CD4-positive, alpha-beta T cell treated with Interleukin-6 at 100 ng/mL for 8 hours (primary cell): ENCODE data around the gene RFTN1.
A peak's percentile ranks its signal among the peaks of the same experiment; 100 is the strongest.

Experiments
- DNase-seq: peaks from one replicate; pipeline ENCODE4 v3.0.0-alpha.2; 2020; ENCODE audit warnings: mixed read lengths, low spot score

RFTN1 gene

DNA sequence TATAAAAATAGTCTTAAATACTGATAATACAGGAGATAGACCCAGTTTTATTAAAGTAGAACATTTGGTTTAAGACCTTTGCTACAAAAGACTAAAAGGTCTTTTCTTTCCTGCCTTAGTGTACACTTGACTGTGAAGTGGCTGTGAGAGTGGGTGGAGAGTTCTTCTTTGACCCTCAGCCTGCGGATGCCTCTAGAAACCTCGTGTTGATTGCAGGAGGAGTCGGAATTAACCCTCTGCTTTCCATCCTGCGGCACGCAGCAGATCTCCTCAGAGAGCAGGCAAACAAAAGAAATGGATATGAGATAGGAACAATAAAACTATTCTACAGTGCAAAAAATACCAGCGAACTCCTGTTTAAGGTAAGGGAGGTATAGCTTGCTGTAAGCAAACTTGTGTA is 212.0 kb downstream of the RFTN1 start:
- DNase-seq, result peak; percentile 50

DNA sequence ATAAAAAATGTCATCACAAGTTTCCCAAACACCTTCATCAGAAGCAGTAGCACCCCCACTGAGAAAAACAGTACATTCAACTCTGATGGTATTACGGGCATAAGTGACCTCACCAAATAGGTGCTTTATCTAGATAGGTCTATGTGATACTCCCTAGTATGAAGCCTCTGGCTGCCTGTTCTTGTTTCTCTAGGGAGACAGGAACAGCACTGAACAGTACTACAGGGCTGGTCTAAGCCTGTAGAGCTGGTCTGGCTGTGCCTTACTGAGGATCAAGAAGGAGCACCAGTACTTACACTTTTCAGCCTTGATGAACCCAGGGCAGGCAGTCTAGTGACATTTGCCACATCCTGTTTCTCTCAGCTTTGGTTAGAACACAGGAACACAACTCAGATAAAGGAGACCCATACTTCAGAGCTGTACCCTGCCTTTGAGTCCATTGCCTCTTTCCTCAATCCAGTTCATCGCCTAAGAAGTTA is 212.6 kb downstream of the RFTN1 start:
- DNase-seq, result peak; percentile 79

DNA sequence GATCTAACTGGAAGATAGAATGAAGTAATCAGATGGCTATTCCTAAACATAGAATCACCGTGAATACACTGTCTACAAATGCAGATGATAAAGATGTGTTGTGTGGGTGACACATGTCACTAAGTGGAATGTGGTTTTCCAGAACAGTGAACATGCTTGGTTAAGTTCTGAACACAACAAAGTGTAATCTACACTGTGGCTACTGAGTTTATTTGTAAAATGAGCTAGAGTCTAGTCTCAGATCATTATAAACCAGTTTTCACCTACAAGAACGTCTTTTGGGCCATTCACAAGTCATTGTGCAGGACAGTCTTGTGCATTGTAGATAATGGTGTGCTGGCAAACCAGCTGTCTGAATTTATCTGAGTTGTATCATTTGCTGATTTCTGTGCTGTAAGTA is 213.2 kb downstream of the RFTN1 start:
- DNase-seq, result peak; percentile 40

DNA sequence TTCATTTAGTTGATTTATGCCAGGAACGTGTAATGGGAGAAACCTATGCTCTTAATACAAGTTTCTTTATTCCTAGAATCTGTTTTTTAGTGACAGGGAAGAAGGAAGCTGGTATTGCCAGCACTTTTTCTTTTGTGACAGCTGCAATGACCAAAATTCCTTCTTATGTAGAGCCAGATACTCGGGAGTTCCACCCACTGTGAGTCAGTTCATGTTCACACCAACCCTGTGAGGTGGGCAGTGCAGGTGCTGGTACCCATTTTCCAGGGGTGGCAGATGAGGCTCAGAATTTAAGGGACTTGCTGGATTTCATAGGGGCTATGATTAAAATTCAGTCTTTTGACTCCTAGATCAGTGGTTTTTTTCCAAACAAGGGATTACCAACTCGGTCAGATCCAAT is 213.8 kb downstream of the RFTN1 start:
- DNase-seq, result no peak

DNA sequence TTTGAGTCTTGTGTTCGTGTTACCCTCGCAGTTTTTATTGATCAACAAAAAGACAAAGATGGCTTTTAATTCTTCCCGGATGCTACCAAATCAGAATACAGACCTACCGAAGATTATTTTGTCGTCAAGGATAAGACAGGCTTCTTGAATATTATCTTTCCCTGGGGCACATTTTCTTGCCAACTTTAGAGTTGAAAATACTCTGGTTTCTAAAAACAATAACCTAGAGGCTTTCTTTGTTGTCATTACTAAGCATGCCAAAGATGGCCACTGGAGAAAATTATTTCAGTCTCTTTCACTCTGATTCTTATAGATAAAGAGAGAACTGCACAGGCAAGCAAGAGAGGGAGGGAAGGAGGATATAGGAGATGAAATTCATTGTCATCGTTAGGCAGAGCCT is 214.6 kb downstream of the RFTN1 start:
- no peak for DNase-seq

DNA sequence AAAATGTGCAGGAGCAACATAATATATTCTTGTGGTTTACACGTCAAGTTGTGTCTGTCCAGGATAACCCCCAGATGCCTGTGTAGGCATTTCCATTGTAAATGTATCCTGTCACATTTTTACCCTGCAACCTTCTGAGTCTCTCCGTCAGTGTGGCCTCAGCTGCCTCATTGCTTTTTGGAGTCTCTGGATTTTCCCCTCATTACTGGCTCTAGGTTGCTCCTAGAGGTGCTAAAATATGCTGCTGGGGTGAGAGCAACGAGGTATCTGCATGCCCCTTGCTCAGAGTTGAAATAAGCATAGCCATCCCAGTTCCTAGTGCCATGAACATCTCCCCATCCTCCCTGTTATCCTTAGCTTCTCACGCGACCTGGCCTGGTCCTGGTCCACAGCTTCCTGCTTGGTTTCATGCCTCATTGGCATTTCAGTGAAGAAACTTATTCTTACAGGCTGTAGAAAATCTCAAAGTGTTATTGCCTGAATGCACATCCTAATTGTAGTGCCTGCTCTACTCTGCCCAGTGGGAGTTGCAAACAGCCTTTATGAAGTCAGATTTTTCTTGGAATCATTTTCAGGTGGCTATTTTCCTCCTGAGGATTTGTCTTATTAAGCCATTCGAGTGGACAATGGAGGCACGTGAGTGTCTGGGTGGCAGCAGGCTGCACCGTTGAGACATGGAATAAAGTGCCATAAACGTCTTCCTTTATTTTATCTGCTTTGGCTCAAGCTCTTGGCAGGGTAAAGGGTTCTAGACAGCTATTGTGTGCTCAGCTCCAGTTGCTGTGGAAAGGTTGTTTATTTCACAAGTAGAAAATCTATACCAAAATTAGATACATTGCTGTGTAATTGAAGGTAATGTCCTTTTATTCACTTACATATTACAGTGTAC is 215.3 kb downstream of the RFTN1 start:
- no peak for DNase-seq

DNA sequence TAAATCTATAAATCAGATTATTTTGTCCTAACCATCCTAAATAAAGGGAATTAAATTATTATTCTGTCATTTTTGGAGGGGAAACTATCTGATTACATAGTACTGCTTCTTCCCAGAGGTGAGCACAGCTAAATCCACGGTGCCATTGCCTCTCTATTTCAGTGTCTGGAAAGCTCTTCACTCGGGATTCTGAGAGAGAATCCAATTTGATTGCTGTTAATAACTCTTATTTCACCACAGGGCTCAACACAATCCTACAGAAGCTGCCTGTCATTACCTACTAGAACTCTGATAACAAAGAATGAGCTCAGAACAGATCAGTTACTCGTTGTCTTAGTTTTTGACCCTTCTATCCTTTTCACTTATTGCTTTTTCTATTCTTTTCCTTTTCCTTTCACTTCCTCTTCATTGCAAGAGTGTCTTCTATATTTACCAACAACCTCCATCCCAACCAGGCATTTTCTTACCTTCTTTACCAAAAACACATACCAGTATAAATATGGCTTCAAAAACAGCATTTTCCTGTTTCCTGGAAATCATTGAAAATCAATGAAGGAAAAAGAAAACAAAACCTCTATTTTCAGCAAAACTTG is 218.1 kb downstream of the RFTN1 start:
- no peak for DNase-seq

DNA sequence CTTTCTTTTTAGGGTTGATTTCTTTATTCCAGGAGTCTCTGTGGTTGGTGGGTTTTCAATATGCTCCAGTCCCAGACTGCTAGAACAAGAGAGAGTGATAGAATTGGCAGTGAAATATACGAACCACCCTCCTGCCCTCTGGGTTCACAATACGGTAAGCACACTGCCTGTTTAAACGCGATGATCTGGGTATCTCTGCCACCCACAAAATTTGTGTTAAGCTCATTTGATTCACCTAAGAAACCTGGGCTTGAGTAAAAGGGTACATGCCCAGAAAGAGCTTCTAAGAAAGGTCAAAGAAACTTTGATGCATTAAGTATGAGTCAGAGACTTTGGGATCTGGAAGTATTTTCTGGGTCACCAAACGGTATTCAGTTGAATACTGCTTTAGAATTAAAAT is 218.7 kb downstream of the RFTN1 start:
- DNase-seq, result no peak

DNA sequence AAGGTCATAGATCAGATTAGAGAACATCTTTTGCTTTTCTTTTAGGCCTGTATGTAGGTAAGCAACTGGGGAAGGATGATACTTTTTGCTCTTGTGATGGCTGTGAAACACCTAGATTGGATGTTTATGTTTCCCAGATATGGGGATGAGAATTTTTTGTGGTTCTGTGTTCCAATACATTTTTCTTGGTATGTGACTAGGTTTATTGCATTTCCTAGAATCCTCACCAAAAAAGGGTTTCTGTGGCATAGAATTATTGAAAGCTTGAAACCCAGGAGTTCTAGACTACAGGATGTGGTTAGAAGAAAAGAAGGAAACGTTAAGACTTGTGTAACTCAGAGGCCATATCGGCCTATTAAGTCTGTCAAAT is 222.7 kb downstream of the RFTN1 start:
- DNase-seq, result peak; percentile 36

DNA sequence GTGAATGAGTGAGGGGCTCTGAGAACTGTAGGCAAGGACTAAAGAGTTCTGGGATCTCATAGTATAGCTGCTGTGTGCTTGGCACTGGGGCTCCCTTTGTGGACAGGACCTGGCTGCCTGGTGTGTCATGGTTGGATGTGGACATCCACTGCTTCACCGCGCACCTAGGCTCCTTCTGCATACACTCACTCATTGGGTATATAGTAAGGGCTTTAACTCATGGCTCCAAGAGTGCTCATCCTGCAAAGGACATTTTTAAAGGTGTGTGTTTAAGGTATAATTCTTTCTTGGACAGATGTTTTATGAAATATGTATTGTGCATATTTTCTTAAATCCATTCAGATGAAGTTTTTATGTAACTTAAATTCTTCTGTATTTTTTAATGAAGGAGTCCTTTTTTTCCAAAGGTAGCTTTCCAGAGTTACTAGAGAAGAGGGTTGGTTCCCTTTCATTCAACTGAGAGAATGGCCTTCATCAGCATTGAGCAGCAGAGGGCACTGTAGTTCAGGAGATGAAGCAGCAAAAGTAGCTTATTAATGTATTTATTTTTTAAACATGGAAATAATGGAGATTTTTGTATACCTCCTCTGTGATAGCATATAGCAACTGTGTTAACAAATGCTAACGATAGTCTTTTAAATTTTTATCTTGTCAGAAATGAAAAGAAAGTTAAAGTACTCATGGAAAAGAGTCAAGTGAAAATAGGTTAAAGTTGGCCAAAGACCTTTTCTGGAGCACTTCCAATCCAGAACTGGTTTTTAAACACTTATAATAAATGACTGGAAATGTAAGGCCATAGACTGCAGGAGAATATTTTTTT is 223.3 kb downstream of the RFTN1 start:
- peak; percentile 64 for DNase-seq

DNA sequence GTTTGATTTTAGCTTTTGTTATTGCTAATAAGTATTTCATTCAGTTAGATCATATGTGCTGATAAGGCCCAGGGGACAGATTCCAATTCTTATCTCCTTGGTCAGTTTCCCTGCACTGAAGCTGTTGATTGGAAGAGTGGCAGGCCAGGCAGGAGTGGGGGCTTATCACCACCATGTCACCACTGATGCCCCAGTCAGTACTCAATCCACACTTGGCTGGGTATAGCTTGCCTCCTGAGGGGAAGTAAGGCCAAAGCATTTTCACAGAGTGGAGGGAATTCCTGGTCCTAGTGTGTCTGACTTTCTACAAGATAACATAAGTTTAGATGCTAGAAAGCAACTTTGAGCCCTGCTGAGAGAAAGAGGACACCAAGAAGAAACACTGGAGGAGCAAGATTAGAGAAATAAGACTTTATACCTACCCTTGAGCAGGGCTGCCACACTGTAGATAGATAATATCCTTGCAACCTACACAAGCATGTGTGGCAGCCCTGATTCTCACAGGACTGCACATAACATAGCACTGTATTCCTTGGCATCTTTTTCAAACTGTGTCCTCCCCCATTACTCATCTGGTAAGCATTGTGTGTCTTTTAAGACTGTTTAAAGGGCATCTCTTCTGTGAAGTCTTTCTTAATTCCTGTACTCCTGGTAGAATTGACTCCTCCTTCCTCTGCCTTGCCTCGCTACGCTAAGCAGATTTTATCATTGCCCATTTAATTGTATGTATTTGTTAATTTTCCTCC is 224.2 kb downstream of the RFTN1 start:
- DNase-seq, result no peak

DNA sequence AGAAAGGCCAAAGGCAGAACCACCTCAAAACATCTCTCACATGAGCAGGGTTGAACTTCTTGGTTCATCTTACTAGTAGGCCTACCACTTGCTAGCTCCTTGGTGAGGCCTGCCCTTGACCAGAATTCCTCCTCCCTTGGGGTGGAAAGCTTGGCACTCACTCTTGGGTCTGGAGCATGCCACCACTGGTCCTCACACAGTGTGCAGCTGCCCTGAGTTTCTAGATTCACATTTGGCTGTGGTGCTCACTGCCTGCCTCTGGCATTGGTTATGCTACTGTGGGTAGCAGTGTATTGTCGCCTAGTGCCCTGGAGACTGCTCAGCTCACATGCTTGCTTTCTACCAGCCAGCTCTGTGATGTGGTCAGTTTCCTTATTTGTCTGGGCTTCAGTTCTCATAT is 224.8 kb downstream of the RFTN1 start:
- DNase-seq, result no peak

DNA sequence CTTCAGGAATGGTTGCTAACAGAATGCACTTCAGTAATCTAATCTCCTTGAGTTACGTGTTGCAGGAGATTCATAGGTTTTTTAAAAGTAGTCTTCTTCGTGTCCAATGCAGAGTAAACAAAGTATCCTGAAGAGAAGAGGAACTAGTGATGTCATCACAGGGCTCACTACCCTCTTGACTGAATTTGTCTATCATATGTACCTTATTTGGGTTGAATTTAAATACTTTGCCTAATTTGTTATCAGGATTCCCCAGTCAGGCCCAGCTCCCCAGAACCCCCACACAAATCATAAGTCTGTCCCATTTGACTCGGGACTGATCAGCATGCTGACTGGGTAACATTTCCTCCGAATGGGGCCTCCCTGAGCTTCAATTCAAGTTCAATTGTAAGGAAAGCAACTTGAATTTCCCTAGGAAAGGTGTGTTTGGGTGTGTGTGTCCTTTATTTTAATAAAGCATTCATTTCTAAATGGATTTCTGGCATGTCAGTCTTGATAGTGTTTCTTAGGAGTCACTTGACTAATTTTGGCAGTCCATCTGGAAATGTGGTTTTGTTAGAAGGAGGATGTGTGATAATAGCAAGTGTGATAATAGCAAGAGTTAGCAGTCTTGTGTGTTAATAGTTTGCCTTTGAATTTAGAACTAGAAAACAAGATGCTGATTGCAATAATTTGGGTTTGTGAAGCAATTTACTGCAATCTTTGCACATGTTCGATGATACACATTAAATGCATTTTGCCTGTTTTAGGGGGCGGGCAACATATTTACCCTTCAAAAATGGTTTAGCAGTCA is 226.6 kb downstream of the RFTN1 start:
- DNase-seq, result no peak

DNA sequence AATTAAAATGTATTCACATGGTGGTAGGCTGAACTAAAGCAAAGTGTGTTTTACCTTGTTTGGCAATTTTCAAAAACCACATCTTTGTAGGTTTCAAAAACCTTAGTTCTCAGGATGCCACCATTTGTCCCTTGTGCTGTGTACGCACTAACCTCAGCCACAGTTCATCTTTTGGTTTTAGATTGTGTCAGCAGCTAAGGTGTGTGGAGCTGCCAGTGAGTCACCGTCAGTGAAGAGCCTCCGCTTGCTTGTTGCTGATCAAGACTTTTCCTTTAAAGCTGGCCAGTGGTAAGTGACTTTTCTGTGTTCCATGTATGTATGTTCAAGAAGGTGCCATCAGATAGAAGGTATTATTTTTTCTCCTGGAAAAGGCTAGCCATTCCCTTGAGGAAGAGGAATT is 227.3 kb downstream of the RFTN1 start:
- DNase-seq, result peak; percentile 83

DNA sequence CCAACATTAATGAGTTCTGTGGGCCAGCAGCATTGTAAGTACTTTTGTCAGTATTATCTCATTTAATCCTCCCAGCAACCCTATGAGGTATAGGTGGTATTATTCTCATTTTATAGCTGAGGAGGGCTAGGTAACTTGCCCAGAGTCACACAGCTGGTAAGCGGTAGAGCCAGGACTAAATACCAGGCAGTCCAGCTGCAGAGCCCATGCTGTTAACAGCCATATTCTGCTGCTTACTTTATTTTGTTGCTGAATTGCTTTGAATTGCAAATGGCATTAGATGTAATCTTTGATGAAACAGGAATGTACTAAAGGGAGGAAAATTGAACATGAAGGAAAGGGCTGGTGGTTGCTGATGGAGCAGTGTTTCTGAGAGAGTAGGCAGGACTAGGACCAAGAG is 228.9 kb downstream of the RFTN1 start:
- DNase-seq, result no peak

DNA sequence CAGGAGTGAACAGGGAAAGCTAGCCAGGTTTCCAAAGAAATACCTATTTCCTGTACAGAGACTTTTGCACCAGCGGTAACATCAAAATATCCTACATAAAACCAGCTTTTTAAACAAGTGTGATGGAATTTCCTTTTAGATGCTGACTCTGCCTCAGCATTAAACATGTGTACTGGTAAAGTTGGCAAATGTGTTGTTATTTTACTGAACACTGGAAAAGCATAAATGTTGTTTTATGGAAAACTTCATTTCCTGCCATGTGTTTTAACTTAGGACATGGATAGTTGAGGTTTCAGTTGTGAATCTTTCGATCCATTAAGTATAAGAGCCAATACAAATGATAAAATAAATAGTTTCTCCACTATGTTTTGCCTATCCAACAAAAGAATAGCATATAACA is 232.8 kb downstream of the RFTN1 start:
- no peak for DNase-seq

DNA sequence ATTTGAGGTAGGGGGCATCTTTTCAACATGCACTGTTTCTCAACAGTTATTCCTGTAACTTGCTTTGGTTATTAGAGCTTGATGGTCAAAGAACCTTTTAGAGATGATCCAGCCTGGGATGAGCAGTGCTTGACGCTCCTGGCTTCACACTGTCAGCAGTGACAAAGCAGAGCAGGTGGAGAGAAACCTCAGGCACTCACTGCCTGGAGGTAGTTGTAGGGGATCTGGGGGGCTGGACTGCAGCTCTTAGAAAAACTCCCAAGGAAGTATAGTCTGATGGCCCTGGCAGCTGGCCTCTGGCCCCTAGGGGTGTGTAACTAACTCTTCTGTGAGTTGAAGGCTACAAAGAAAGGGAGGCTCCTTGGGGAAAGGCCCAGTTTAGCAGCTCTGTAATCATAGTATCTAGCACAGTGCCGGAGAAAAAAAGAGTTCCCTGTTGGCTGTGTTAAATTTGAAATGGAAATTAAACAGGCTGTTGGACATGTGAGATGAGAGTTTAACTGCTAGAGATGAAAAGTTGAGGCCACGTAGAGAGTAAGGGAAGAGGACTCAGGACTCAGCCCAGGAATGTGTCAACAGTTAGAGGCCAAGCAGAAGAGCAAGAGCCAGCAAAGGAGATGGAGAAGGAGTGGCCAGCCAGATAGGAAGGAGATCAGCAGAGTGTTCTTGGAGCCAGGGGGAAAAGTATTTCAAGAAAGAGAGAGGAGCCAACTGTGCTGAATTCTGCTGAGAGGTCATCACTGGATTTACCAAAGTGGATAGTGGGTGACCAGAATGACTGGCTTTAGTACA is 234.3 kb downstream of the RFTN1 start:
- no peak for DNase-seq

DNA sequence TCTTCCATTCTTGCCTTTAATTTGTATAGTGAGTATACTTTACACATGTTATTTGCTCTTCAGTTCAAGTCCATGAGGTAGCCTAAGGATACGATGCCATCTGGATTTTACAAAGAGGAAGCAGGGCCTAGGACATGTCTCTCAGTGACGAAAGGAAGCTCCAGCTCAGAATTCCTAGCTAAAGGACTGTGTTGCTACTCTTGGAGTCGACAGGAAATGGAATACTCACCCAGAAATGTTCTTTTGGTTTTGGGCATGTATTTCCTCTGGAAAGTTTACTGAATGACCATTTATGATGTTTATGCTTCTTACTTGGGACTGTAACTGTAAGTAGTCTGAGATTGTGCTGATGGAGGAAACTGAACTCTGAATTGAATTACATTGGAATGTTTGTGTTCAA is 236.0 kb downstream of the RFTN1 start:
- DNase-seq, result no peak

DNA sequence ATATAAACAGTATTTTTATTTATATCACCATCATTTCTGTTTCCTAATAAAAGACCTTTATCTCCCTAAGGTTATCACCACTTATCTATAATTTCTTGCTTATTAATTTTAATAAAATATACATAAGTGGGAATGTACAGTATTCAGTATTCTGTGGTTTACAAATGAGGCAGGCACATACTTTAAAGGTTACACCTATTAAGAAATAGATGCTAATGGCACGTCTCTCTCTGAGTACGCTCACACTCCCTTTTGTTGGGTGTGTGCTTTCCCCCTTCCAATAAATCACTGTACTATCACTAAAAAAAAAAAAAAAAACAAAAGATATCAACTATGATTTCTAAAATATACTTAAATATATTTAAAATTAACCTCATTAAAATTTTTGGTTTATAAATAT is 239.6 kb downstream of the RFTN1 start:
- no peak for DNase-seq

DNA sequence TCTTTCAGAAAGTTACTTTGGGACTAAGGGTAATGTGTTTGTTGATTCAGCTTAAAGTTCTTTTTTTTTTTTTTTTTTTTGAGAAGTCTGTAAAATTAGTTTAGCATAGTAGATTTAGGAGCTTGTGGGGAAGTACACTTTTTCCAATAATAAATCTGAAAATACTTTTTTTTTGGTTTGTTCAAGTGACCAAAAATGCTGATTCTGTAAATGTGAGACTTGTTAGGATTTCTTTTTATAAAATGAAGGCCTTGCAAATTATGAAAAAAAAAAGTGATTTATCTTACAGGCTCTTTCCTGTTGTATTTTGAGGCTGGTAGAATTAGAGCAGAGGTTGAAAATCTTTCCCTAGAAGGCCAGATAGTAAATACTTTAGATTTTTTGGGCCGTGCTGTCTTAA is 240.9 kb downstream of the RFTN1 start:
- DNase-seq, result no peak
